HL-60 (cell line): ENCODE data around the gene TTC24.

ENCODE experiments used
- CTCF ChIP-seq: IDR thresholded peaks from one replicate; pipeline ENCODE4 v1.5.1; 2011; ENCODE audit warnings: low read length, control low read depth, inconsistent platforms; ENCODE audit not compliant: insufficient read depth
- REST ChIP-seq: IDR thresholded peaks from 2 replicates; pipeline ENCODE4 v1.6.1; 2012; ENCODE audit warnings: low read depth; ENCODE audit not compliant: insufficient replicate concordance

- TF ChIP-seq CTCF (no peak), REST (no peak)
These were observed 45.0 kb upstream of the TTC24 start for GRCh38 chr1:156534424-156535060.
